ENCODE results near the gene ADAD2. TPM values are rescaled to one million over a fixed set of nuclear protein-coding genes. Genes with fewer than 3 reads are reported as not detected.
A peak's percentile ranks its signal among the peaks of the same experiment; 100 is the strongest.

Gene ADAD2
- 1 to 10 TPM in 1 of 4 donors, not detected in 3; 7.4 TPM for total RNA-seq

- no peak for DNase-seq
- Histone ChIP-seq H3K36me3 (no peaks in the 10 kb centered on the region), H3K27ac (no peak within 1 kb of the TSS), H3K27me3 (no peaks in the 10 kb centered on the region), H3K4me3 (no peak within 1 kb of the TSS), H3K4me1 (peaks cover 1 to 5% (median 4%) of the 10 kb centered on the region in 4 donors), H3K9me3 (no peaks in the 10 kb centered on the region)
- 92% methylated on average over 46 of the region's 47 CpGs; no CpG with 5 or more reads in 1 of the 2 donors for WGBS, 2 donors (ENCODE audit: low coverage in 1 of 2)
- intact Hi-C loops (cut with DNase I; ENCODE audit: low total_unique reads) (no loop called here), in situ Hi-C loops (cut with MboI; ENCODE audit: low pct_ligation_motif_present in 1 of 4, low pct_unique_long_range_greater_than_20kb in 1 of 4, low sequenced_read_pairs in 3 of 4) (loop anchor here in 2 of 4 donors (25.0 kb wide), 2 partner anchors 229 to 379 kb away; partner anchors contain the start of genes HSBP1 (in 1 of the 2), NECAB2 (in 1 of the 2) and OSGIN1 (in 1 of the 2))
- TF ChIP-seq POLR2AphosphoS5 (IDR thresholded peaks at IDR 0.05) (no peak), POLR2A (IDR thresholded peaks at IDR 0.05) (no peak)
Measured at GRCh38 chr16:84190731-84191388, at the start of gene ADAD2. Gene ADAD2 (plus strand): TSS chr16:84191157. CDS start chr16:84191231, 74 bp downstream.

DNA sequence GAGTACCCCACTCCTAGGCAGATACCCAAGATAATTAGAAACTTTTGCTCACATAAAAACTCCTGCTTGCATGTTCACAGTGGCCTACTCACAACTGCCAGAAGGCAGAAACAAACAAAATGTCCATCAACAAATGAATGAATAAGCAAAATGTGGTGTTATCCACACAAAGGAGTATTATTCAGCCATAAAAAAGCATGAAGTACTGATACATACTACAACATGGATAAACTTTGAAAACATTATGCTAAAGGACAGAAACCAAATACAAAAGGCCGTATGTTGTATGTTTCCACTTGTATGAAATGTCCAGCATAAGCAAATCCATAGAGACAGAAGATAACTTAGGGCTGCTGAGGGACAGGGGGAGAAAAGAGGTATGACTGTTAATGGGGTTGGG is 47.9 kb upstream of the ADAD2 start:
- H3K27me3 ChIP-seq, result no peaks in the 10 kb centered on the region
- no peak for TF ChIP-seq EP300 (IDR thresholded peaks at IDR 0.05; ENCODE audit: low read depth)
- TF ChIP-seq POLR2A (IDR thresholded peaks at IDR 0.05), result no peak
- no peak for TF ChIP-seq POLR2AphosphoS5 (IDR thresholded peaks at IDR 0.05)
- no peak for TF ChIP-seq CTCF (IDR thresholded peaks at IDR 0.05)
- intact Hi-C loops (cut with DNase I; ENCODE audit: low total_unique reads) (no loop called here), in situ Hi-C loops (cut with MboI; ENCODE audit: low pct_ligation_motif_present in 1 of 4, low pct_unique_long_range_greater_than_20kb in 1 of 4, low sequenced_read_pairs in 3 of 4) (no loop called here)
- no peak overlapping the region for H3K27ac ChIP-seq
- WGBS, 2 donors (ENCODE audit: low coverage in 1 of 2), result 100% methylated on average over 1 of the region's 1 CpG
- no peak overlapping the region for H3K4me3 ChIP-seq
- H3K9me3 ChIP-seq, result no peaks in the 10 kb centered on the region
- DNase-seq, result no peak
- peaks cover 3 to 14% (median 12%) of the 10 kb centered on the region in 4 donors for H3K4me1 ChIP-seq
- H3K36me3 ChIP-seq, result no peaks in the 10 kb centered on the region

DNA sequence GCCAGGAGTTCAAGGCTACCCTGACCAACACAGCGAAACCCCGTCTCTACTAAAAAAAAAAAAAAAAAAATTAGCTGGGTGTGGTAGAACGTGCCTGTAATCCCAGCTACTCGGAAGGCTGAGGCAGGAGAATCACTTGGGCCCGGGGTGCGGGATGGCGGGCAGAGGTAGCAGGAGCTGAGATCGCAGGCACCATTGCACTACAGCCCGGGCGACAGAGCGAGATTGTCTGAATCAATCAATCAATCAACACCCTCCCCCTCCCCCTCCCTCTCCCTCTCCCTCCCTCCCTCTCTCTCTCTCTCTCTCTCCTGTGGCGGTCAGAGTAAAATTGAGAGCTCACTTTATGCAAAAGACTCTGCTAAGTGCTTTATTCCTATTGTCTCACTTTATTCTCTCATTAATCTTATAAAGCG is 47.2 kb upstream of the ADAD2 start:
- no peaks in the 10 kb centered on the region for H3K36me3 ChIP-seq
- H3K9me3 ChIP-seq, result no peaks in the 10 kb centered on the region
- intact Hi-C loops (cut with DNase I; ENCODE audit: low total_unique reads) (no loop called here), in situ Hi-C loops (cut with MboI; ENCODE audit: low pct_ligation_motif_present in 1 of 4, low pct_unique_long_range_greater_than_20kb in 1 of 4, low sequenced_read_pairs in 3 of 4) (no loop called here)
- WGBS, 2 donors (ENCODE audit: low coverage in 1 of 2), result 31 to 40% methylated on average over 1 to 13 of the region's 13 CpGs
- H3K27ac ChIP-seq, result peak overlapping the region in 1 of 4 donors; percentile 87
- DNase-seq, result no peak
- peaks cover 3 to 14% (median 12%) of the 10 kb centered on the region in 4 donors for H3K4me1 ChIP-seq
- no peaks in the 10 kb centered on the region for H3K27me3 ChIP-seq
- peak overlapping the region in 3 of 4 donors; percentile 91 to 98 (median 97) for H3K4me3 ChIP-seq
- TF ChIP-seq EP300 (IDR thresholded peaks at IDR 0.05; ENCODE audit: low read depth) (no peak), POLR2AphosphoS5 (IDR thresholded peaks at IDR 0.05) (no peak), POLR2A (IDR thresholded peaks at IDR 0.05) (no peak), CTCF (IDR thresholded peaks at IDR 0.05) (no peak)

GRCh38 chr16:84144209-84144858 is 46.6 kb upstream of the ADAD2 start:
- WGBS, 2 donors (ENCODE audit: low coverage in 1 of 2), result 1 to 20% methylated on average over 1 to 38 of the region's 39 CpGs
- intact Hi-C loops (cut with DNase I; ENCODE audit: low total_unique reads), result no loop called here
- TF ChIP-seq CTCF (IDR thresholded peaks at IDR 0.05), result no peak
- no peak for TF ChIP-seq EP300 (IDR thresholded peaks at IDR 0.05; ENCODE audit: low read depth)
- TF ChIP-seq POLR2AphosphoS5 (IDR thresholded peaks at IDR 0.05), result no peak
- TF ChIP-seq POLR2A (IDR thresholded peaks at IDR 0.05), result no peak
- Histone ChIP-seq H3K27ac (peak overlapping the region; percentile 81 to 89 (median 86)), H3K4me1 (peaks cover 3 to 14% (median 12%) of the 10 kb centered on the region in 4 donors), H3K27me3 (no peaks in the 10 kb centered on the region), H3K4me3 (peak overlapping the region; percentile 91 to 99 (median 98)), H3K9me3 (no peaks in the 10 kb centered on the region), H3K36me3 (no peaks in the 10 kb centered on the region)
- DNase-seq, result peak; percentile 33
- in situ Hi-C loops (cut with MboI; ENCODE audit: low pct_ligation_motif_present in 1 of 4, low pct_unique_long_range_greater_than_20kb in 1 of 4, low sequenced_read_pairs in 3 of 4), result no loop called here
